ENCODE measurements around the gene ATAT1. TPM values are rescaled to one million over a fixed set of nuclear protein-coding genes. Genes with fewer than 3 reads are reported as not detected.
A peak's percentile ranks its signal among the peaks of the same experiment; 100 is the strongest.

The ATAT1 gene
- total and polyA plus RNA-seq, 2 of the 4 experiments (the other 2 are of a cell fraction), result 5.6 to 15.5 TPM

DNA sequence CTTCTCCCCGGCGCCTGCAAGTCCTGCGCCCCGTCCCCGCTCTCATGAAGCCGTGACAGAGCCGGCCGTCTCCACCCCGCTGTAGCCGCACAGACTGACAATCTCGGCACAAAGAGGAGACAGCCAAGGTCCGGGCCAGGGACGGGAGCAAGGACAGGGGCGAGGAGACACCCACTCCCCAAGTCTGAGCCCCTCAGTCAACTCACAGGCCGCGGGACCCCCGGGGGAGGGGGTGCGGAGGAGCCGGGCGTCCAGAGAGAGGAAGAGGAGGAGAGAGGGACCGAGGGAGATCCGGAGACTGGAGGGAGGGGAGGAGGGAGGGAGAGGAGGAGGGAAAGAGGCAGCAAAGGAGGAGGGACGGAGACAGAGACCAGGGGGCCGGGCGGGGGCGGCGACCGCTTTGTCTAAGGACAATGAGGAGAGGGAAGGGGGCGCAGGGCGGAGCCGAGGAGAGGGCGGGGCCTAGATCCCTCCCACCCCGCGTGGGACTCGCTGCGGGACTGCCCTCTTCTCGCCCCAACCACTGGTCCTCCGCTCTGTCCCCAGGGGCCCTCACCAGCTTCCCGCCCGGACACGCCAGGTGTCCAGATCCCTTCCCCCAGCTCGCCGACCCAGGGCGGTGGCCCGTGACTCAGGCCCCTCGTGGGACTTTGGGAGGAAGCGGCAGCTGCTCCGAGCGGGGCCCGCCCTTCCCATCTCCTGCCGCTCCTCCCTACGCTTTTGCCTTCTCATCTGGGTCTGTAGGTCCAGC, 60.4 kb downstream of the ATAT1 start:
- Histone ChIP-seq H4K8ac (ENCODE audit: low read depth in 2 of 2, low read length in 2 of 2) (peak overlapping the region; percentile 88 to 96), H2BK20ac (ENCODE audit: low read depth, low read length) (no peak overlapping the region), H3K56ac (ENCODE audit: extremely low read depth, insufficient read depth, low read length) (peak overlapping the region; percentile 95), H3K79me1 (ENCODE audit: low read depth in 1 of 2, low read length in 2 of 2) (peaks cover 18 to 44% of the 10 kb centered on the region in 2 experiments; a peak in 3 of 4 replicates), H2BK5ac (ENCODE audit: low read depth, low read length, poor library complexity, severe bottlenecking) (peak overlapping the region; percentile 97), H3K27ac (ENCODE audit: insufficient read depth, low read length) (peak overlapping the region; percentile 99), H3K4ac (ENCODE audit: low read depth, low read length) (peak overlapping the region; percentile 98), H3K18ac (ENCODE audit: low read depth, low read length) (peak overlapping the region; percentile 93), H3K4me2 (ENCODE audit: low read depth, low read length) (peak overlapping the region; percentile 73), H3K14ac (replicated peaks; ENCODE audit: low read depth, low read length) (peak overlapping the region; percentile 97), H3K9ac (ENCODE audit: low read depth, low read length) (peak overlapping the region; percentile 97), H3K4me1 (ENCODE audit: control insufficient read depth, insufficient read depth, low read length) (peaks cover 19% of the 10 kb centered on the region), H3K27me3 (ENCODE audit: control insufficient read depth, insufficient read depth, low read length) (no peaks in the 10 kb centered on the region), H3K23ac (ENCODE audit: low read depth, low read length) (peak overlapping the region; percentile 93), H4K91ac (ENCODE audit: insufficient read depth, low read depth, low read length) (peak overlapping the region; percentile 98), H3K36me3 (ENCODE audit: control insufficient read depth, insufficient read depth, low read length) (peaks cover 22% of the 10 kb centered on the region), H3K9me3 (ENCODE audit: control insufficient read depth, insufficient read depth, low read length) (no peaks in the 10 kb centered on the region), H2AFZ (replicated peaks; ENCODE audit: low read length, poor library complexity) (peak overlapping the region; percentile 89), H2BK15ac (ENCODE audit: low read depth, low read length) (peak overlapping the region; percentile 40; the same call in 1 of the 3 replicates), H2AK9ac (replicated peaks; ENCODE audit: low read depth, low read length, poor library complexity) (peak overlapping the region; percentile 100), H3K9me1 (ENCODE audit: insufficient read depth, low read length) (peaks cover 13% of the 10 kb centered on the region), H3K4me3 (ENCODE audit: insufficient read depth, low read depth, low read length) (peak overlapping the region; percentile 97), H2AK5ac (ENCODE audit: low read depth, low read length) (peak overlapping the region; percentile 98), H2BK120ac (ENCODE audit: low read depth, low read length) (peak overlapping the region; percentile 82), H4K5ac (ENCODE audit: low read depth, low read length) (peak overlapping the region; percentile 71), H4K20me1 (ENCODE audit: insufficient read depth, low read length) (peaks cover 38% of the 10 kb centered on the region)
- TF ChIP-seq MXI1 (IDR thresholded peaks at IDR 0.05; ENCODE audit: borderline replicate concordance, low read depth, low read length) (peak; percentile 83; the same call in 1 of the 2 replicates), RCOR1 (IDR thresholded peaks at IDR 0.05; ENCODE audit: insufficient replicate concordance, low read length) (peak; percentile 88), NFE2L2 (IDR thresholded peaks at IDR 0.05; ENCODE audit: low read depth, low read length) (no peak), SMC3 (IDR thresholded peaks at IDR 0.05; ENCODE audit: low read depth, low read length) (no peak), RFX5 (IDR thresholded peaks at IDR 0.05; ENCODE audit: low read depth, low read length) (no peak), FOS (IDR thresholded peaks at IDR 0.05; ENCODE audit: low read depth, low read length) (peak; percentile 45; the same call in 1 of the 2 replicates), RAD21 (IDR thresholded peaks at IDR 0.05; ENCODE audit: low read length) (no peak), MAZ (IDR thresholded peaks at IDR 0.05; ENCODE audit: borderline replicate concordance, low read depth, low read length) (peak; percentile 95), BHLHE40 (IDR thresholded peaks at IDR 0.05; ENCODE audit: low read depth, low read length) (peak; percentile 71; the same call in 1 of the 2 replicates), POLR2A (IDR thresholded peaks at IDR 0.05; ENCODE audit: low read depth, low read length) (0 out of 2 replicates have a peak, but pooled peaks have one; percentile 34), CHD1 (IDR thresholded peaks at IDR 0.05; ENCODE audit: low read depth, low read length) (no peak)
- TF ChIP-seq, protein P1, sequence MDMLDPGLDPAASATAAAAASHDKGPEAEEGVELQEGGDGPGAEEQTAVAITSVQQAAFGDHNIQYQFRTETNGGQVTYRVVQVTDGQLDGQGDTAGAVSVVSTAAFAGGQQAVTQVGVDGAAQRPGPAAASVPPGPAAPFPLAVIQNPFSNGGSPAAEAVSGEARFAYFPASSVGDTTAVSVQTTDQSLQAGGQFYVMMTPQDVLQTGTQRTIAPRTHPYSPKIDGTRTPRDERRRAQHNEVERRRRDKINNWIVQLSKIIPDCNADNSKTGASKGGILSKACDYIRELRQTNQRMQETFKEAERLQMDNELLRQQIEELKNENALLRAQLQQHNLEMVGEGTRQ (IDR thresholded peaks at IDR 0.05; ENCODE audit: low read depth, low read length), result peak; percentile 69; the same call in 1 of the 2 replicates
- TF ChIP-seq, protein P2, sequence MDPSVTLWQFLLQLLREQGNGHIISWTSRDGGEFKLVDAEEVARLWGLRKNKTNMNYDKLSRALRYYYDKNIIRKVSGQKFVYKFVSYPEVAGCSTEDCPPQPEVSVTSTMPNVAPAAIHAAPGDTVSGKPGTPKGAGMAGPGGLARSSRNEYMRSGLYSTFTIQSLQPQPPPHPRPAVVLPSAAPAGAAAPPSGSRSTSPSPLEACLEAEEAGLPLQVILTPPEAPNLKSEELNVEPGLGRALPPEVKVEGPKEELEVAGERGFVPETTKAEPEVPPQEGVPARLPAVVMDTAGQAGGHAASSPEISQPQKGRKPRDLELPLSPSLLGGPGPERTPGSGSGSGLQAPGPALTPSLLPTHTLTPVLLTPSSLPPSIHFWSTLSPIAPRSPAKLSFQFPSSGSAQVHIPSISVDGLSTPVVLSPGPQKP (IDR thresholded peaks at IDR 0.05; ENCODE audit: borderline replicate concordance, low read depth, low read length), result no peak
- CTCF ChIA-PET, result interaction anchor here (0.7 to 2.2 kb wide), 2 partner anchors 8 to 36 kb away, joined by 3 to 6 read pairs; no protein-coding TSS in a partner anchor
- POLR2A ChIA-PET (ENCODE audit: unreplicated experiment), result interaction anchor here (0.5 to 0.6 kb wide), 3 partner anchors 15 to 60 kb away, joined by 3 to 7 read pairs (median 3); no protein-coding TSS in a partner anchor
- in situ Hi-C loops (cut with MboI; ENCODE audit: low sequenced_read_pairs), result no loop called here
- no TSS peak for BruUV-seq (replicated peaks)
- 7% methylated on average over 3 of the region's 52 CpGs; no CpG with 5 or more reads in 1 of the 2 experiments for WGBS, 2 experiments (ENCODE audit: extremely low coverage in 2 of 2, insufficient read length in 1 of 2)
- peak; percentile 63 for ATAC-seq (ENCODE audit: low read depth)
- peak; percentile 96 for DNase-seq
- intact Hi-C loops (cut with micrococcal nuclease), result loop anchor here (1.0 kb wide), 1 partner anchor 35 kb away; no protein-coding TSS in a partner anchor
- dilution Hi-C loops (cut with HindIII; ENCODE audit: low sequenced_read_pairs, unreplicated experiment), result no loop called here
